ENCODE measurements around the gene THAP8. TPM values are rescaled to one million over a fixed set of nuclear protein-coding genes. Genes with fewer than 3 reads are reported as not detected.
A peak's percentile ranks its signal among the peaks of the same experiment; 100 is the strongest.

The THAP8 gene
- total RNA-seq, 2 donors from 2014 or later, result 6.4 to 6.6 TPM

DNA sequence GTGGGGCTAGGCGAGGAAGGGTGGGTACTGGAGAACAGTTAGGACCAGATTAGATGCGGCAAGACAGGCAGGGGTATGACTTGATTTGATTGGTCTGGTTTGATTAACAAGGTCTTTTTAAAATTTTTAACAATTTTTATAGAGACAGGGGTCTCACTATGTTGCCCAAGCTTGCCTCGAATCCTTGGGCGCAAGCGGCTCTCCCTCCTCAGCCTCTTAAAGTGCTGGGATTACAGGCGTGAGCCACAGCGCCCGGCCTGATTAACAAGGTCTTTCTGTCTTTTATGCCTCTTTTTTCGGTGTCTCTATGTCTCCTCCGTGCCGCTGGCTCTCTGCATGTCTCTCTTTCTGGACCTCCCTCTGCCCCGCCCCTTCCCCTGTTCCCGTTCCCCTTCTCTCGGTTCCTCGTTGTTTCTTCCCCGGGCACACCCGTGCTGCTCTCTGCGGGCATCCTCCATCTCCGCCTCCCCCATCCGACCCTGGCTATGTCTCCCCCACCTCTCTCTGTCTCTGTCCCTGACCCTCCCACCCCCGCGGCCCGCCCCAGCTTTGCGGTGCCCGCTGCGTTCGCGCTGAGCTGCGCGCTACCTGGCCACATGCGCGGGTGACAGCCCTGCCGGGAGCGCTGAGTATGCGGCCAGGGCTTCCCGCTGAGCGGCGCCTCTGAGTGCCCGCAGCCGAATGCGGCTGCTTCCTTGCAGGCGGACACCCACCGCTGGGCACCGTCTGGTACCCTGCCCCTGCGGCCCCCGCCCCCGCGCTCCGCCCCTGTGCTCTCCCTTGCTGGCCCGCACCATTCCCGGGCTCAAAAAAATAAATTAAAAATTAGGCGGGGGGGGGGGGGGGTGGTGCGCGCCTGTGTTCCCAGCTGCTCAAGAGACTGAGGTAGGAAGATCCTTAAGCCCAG lies 67.2 kb downstream of the THAP8 start:
- no peak for DNase-seq (ENCODE audit: low spot score)

DNA sequence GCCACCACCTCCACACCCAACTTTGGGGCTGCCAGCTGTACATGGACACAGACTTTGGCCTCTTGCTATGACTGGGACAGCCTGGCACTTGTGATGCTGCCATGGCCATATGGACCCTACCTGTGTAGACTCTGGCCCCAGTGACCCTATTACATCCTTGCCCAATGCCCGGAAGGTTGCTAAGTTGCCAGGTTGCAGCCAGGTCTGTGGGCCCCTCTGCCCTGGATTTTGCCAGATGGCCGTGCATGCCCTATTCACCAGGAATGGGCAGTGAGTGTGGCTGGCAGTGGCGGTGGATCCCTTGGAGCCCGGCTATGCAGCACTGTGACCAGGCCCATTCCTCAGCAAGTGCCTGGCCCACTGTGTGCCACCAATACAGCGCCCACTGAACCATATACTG lies 68.0 kb downstream of the THAP8 start:
- H3K4me1 ChIP-seq (ENCODE audit: control insufficient read depth in 1 of 2, low read depth in 2 of 2), result peaks cover 0 to 6% of the 10 kb centered on the region in 2 donors
- H3K9me3 ChIP-seq, result no peaks in the 10 kb centered on the region
- H3K27ac ChIP-seq, result no peak overlapping the region
- ATAC-seq (ENCODE audit: insufficient number of reproducible peaks, low FRiP score, low read depth), result no peak
- H3K27me3 ChIP-seq (replicated peaks; ENCODE audit: insufficient read depth), result no peaks in the 10 kb centered on the region
- no peak for DNase-seq (ENCODE audit: low spot score)
- H3K36me3 ChIP-seq, result no peaks in the 10 kb centered on the region
- H3K4me3 ChIP-seq, result no peak overlapping the region
- TF ChIP-seq, protein P1, sequence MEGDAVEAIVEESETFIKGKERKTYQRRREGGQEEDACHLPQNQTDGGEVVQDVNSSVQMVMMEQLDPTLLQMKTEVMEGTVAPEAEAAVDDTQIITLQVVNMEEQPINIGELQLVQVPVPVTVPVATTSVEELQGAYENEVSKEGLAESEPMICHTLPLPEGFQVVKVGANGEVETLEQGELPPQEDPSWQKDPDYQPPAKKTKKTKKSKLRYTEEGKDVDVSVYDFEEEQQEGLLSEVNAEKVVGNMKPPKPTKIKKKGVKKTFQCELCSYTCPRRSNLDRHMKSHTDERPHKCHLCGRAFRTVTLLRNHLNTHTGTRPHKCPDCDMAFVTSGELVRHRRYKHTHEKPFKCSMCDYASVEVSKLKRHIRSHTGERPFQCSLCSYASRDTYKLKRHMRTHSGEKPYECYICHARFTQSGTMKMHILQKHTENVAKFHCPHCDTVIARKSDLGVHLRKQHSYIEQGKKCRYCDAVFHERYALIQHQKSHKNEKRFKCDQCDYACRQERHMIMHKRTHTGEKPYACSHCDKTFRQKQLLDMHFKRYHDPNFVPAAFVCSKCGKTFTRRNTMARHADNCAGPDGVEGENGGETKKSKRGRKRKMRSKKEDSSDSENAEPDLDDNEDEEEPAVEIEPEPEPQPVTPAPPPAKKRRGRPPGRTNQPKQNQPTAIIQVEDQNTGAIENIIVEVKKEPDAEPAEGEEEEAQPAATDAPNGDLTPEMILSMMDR (IDR thresholded peaks at IDR 0.05), result no peak

More for the DNA sequence above, 67.2 kb downstream of the THAP8 start:
- Histone ChIP-seq H3K9me3 (no peaks in the 10 kb centered on the region), H3K27ac (no peak overlapping the region), H3K27me3 (replicated peaks; ENCODE audit: insufficient read depth) (no peaks in the 10 kb centered on the region), H3K36me3 (no peaks in the 10 kb centered on the region), H3K4me3 (peak overlapping the region; percentile 63), H3K4me1 (ENCODE audit: control insufficient read depth in 1 of 2, low read depth in 2 of 2) (peaks cover 0 to 6% of the 10 kb centered on the region in 2 donors)
- ATAC-seq (ENCODE audit: insufficient number of reproducible peaks, low FRiP score, low read depth), result no peak
- TF ChIP-seq, protein P1 (IDR thresholded peaks at IDR 0.05), result no peak

Other genes starting within 250 kb of the THAP8 start
- not detected for gene PRODH2, start 241.4 kb downstream of the THAP8 start, total RNA-seq
- gene NPHS1, start 201.8 kb downstream of the THAP8 start, total RNA-seq, result not detected
- under 1 TPM in 1 of 2 donors, not detected in 1; 0.92 TPM for gene KIRREL2, start 197.4 kb downstream of the THAP8 start, total RNA-seq
- gene APLP1, start 185.7 kb downstream of the THAP8 start, total RNA-seq, result 10 to 100 TPM; 28.1 to 47.2 TPM
- gene NFKBID, start 153.7 kb downstream of the THAP8 start, total RNA-seq, result 10 to 100 TPM in 1 of 2 donors, 1 to 10 TPM in 1; 5.4 to 32.6 TPM
- 10 to 100 TPM in 1 of 2 donors, 1 to 10 TPM in 1; 4.5 to 13.2 TPM for gene HCST, start 151.8 kb downstream of the THAP8 start, total RNA-seq
- 100 to 1,000 TPM; 155 to 247 TPM for gene TYROBP, start 146.0 kb downstream of the THAP8 start, total RNA-seq
- 10 to 100 TPM; 14.3 to 26.7 TPM for gene LRFN3, start 117.9 kb downstream of the THAP8 start, total RNA-seq
- gene SDHAF1, start 59.1 kb downstream of the THAP8 start, total RNA-seq, result 10 to 100 TPM; 43.0 to 70.5 TPM
- gene SYNE4, start 45.5 kb downstream of the THAP8 start, total RNA-seq, result 1 to 10 TPM in 1 of 2 donors, under 1 TPM in 1; 0.92 to 2.4 TPM
- gene ALKBH6, start 40.1 kb downstream of the THAP8 start, total RNA-seq, result 10 to 100 TPM; 19.8 to 55.8 TPM
- gene CLIP3, start 21.4 kb downstream of the THAP8 start, total RNA-seq, result 10 to 100 TPM; 21.3 to 29.0 TPM
- 1 to 10 TPM in 1 of 2 donors, under 1 TPM in 1; 0.99 to 1.2 TPM for gene WDR62, start 612 bp upstream of the THAP8 start, total RNA-seq
- gene OVOL3, start 56.9 kb upstream of the THAP8 start, total RNA-seq, result not detected
- gene POLR2I, start 60.6 kb upstream of the THAP8 start, total RNA-seq, result 10 to 100 TPM; 22.1 to 32.6 TPM
- 100 to 1,000 TPM; 158 to 260 TPM for gene TBCB, start 61.2 kb upstream of the THAP8 start, total RNA-seq
- 100 to 1,000 TPM; 161 to 220 TPM for gene CAPNS1, start 85.8 kb upstream of the THAP8 start, total RNA-seq
- gene COX7A1, start 98.2 kb upstream of the THAP8 start, total RNA-seq, result 10 to 100 TPM in 1 of 2 donors, 1 to 10 TPM in 1; 6.3 to 41.0 TPM
- 1 to 10 TPM; 1.9 to 6.6 TPM for gene ZNF565, start 160.4 kb upstream of the THAP8 start, total RNA-seq
- 10 to 100 TPM; 37.8 to 71.1 TPM for gene ZNF146, start 160.8 kb upstream of the THAP8 start, total RNA-seq

All from thoracic aorta (tissue), 2 donors.